ENCODE measurements around the gene PLCH2.

- no peak for TF ChIP-seq EZH2 (IDR thresholded peaks at IDR 0.05; ENCODE audit: borderline replicate concordance, insufficient read depth, low read depth, low read length, poor library complexity, severe bottlenecking)
- TF ChIP-seq, protein P1, sequence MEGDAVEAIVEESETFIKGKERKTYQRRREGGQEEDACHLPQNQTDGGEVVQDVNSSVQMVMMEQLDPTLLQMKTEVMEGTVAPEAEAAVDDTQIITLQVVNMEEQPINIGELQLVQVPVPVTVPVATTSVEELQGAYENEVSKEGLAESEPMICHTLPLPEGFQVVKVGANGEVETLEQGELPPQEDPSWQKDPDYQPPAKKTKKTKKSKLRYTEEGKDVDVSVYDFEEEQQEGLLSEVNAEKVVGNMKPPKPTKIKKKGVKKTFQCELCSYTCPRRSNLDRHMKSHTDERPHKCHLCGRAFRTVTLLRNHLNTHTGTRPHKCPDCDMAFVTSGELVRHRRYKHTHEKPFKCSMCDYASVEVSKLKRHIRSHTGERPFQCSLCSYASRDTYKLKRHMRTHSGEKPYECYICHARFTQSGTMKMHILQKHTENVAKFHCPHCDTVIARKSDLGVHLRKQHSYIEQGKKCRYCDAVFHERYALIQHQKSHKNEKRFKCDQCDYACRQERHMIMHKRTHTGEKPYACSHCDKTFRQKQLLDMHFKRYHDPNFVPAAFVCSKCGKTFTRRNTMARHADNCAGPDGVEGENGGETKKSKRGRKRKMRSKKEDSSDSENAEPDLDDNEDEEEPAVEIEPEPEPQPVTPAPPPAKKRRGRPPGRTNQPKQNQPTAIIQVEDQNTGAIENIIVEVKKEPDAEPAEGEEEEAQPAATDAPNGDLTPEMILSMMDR (IDR thresholded peaks at IDR 0.05) = no peak
These were observed 1.1 kb upstream of the PLCH2 start for GRCh38 chr1:2474933-2475371.

All from B cell (primary cell).